ENCODE data around the gene TNFRSF11A. TPM values are rescaled to one million over a fixed set of nuclear protein-coding genes. Genes with fewer than 3 reads are reported as not detected.

Gene TNFRSF11A
- total RNA-seq, 2 experiments from 2014 or later: 1.7 TPM

- Mint-ChIP-seq H3K27me3 (no peaks in the 10 kb centered on the region), H3K9me3 (no peaks in the 10 kb centered on the region), H3K4me3 (no peak overlapping the region), H3K36me3 (ENCODE audit: low read depth) (no peaks in the 10 kb centered on the region), H3K27ac (no peak overlapping the region), H3K4me1 (ENCODE audit: low read depth) (no peaks in the 10 kb centered on the region)
- intact Hi-C loops (cut with DNase I, micrococcal nuclease): no loop called here
- no peak overlapping the region for H3K4me3 ChIP-seq (ENCODE audit: low read length)
- H3K36me3 ChIP-seq (ENCODE audit: insufficient read depth, low read length): no peaks in the 10 kb centered on the region
- DNase-seq (peak in 2 of 14 experiments; percentile 16 to 19), ATAC-seq (ENCODE audit: poor library complexity) (no peak)
- CTCF ChIA-PET: interaction anchor here (1.0 kb wide), 1 partner anchor 9 kb away, joined by 4 read pairs; no protein-coding TSS in a partner anchor
- peaks cover 4% of the 10 kb centered on the region for H3K4me1 ChIP-seq (ENCODE audit: insufficient read depth, low read length)
- TF ChIP-seq, protein P1, sequence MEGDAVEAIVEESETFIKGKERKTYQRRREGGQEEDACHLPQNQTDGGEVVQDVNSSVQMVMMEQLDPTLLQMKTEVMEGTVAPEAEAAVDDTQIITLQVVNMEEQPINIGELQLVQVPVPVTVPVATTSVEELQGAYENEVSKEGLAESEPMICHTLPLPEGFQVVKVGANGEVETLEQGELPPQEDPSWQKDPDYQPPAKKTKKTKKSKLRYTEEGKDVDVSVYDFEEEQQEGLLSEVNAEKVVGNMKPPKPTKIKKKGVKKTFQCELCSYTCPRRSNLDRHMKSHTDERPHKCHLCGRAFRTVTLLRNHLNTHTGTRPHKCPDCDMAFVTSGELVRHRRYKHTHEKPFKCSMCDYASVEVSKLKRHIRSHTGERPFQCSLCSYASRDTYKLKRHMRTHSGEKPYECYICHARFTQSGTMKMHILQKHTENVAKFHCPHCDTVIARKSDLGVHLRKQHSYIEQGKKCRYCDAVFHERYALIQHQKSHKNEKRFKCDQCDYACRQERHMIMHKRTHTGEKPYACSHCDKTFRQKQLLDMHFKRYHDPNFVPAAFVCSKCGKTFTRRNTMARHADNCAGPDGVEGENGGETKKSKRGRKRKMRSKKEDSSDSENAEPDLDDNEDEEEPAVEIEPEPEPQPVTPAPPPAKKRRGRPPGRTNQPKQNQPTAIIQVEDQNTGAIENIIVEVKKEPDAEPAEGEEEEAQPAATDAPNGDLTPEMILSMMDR (IDR thresholded peaks at IDR 0.05): no peak
- no peaks in the 10 kb centered on the region for H3K9me3 ChIP-seq (ENCODE audit: control insufficient read depth in 1 of 2, insufficient read depth in 1 of 2, low read length in 2 of 2)
- H3K27ac ChIP-seq (ENCODE audit: low read depth in 1 of 2, low read length in 2 of 2): no peak overlapping the region
- POLR2A ChIA-PET: interaction anchor here (0.8 kb wide), 1 partner anchor 21 kb away, joined by 3 read pairs; no protein-coding TSS in a partner anchor
- no peaks in the 10 kb centered on the region for H3K27me3 ChIP-seq (ENCODE audit: control insufficient read depth in 1 of 2, insufficient read depth in 2 of 2, low read length in 2 of 2)
These were observed 74.2 kb downstream of the TNFRSF11A start for GRCh38 chr18:62399276-62399675.

DNA sequence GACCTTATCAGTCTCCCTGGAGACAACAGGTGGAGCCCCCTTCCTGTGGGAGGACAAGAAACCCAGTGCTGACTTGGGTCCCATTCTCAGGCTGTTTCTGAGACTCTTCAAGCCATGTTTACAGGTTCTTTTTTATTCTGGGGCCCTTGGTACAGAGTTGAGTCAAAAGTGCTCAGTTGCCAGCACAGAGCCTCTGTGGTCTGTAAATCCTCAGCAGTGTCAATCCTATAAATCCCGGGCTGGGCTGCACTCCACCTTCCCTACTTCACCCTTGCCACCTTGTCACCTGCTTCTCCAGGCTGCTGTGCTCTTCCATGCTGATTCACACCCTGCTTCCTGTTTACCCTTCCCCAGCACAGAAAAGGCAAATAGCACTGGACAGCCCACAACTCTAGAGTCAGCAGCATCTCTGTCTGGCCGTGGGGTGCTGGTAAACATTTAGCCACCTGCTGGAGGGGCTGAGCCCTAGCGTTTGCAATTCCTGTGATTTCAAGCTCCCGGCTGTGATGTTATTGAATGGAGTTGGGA lies 74.7 kb downstream of the TNFRSF11A start:
- Mint-ChIP-seq H3K27ac (no peak overlapping the region), H3K9me3 (no peaks in the 10 kb centered on the region), H3K27me3 (no peaks in the 10 kb centered on the region), H3K36me3 (ENCODE audit: low read depth) (no peaks in the 10 kb centered on the region), H3K4me3 (no peak overlapping the region), H3K4me1 (ENCODE audit: low read depth) (no peaks in the 10 kb centered on the region)
- H3K27ac ChIP-seq (ENCODE audit: low read depth in 1 of 2, low read length in 2 of 2): no peak overlapping the region
- CTCF ChIA-PET: no interaction called here
- DNase-seq: no peak
- H3K36me3 ChIP-seq (ENCODE audit: insufficient read depth, low read length): no peaks in the 10 kb centered on the region
- H3K9me3 ChIP-seq (ENCODE audit: control insufficient read depth in 1 of 2, insufficient read depth in 1 of 2, low read length in 2 of 2): no peaks in the 10 kb centered on the region
- no peak overlapping the region for H3K4me3 ChIP-seq (ENCODE audit: low read length)
- TF ChIP-seq, protein P1 (IDR thresholded peaks at IDR 0.05): no peak
- POLR2A ChIA-PET: no interaction called here
- H3K4me1 ChIP-seq (ENCODE audit: insufficient read depth, low read length): peaks cover 4% of the 10 kb centered on the region
- intact Hi-C loops (cut with DNase I, micrococcal nuclease): no loop called here
- no peaks in the 10 kb centered on the region for H3K27me3 ChIP-seq (ENCODE audit: control insufficient read depth in 1 of 2, insufficient read depth in 2 of 2, low read length in 2 of 2)
- no peak for ATAC-seq (ENCODE audit: poor library complexity)

DNA sequence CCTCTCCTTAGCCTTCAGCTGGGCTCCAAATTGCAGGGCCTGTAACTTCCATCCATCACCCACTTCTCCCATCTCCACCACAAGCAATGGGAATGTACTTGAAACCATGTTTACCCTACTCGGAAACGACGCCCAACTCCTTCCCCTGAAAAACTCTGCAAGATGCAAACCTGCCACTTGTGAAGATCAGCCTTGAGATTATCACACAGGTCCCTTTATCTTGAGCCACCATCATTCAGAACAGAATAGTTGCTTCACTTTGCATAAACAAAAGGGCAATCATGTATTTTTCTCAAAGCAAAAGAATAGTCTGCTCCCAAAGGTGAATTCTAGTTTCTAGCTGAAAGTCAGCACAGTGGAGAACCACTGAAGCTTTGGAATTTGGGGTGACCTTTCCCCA lies 75.8 kb downstream of the TNFRSF11A start:
- Histone ChIP-seq H3K27me3 (ENCODE audit: control insufficient read depth in 1 of 2, insufficient read depth in 2 of 2, low read length in 2 of 2) (no peaks in the 10 kb centered on the region), H3K4me1 (ENCODE audit: insufficient read depth, low read length) (peaks cover 4% of the 10 kb centered on the region), H3K4me3 (ENCODE audit: low read length) (no peak overlapping the region), H3K27ac (ENCODE audit: low read depth in 1 of 2, low read length in 2 of 2) (no peak overlapping the region), H3K9me3 (ENCODE audit: control insufficient read depth in 1 of 2, insufficient read depth in 1 of 2, low read length in 2 of 2) (no peaks in the 10 kb centered on the region), H3K36me3 (ENCODE audit: insufficient read depth, low read length) (no peaks in the 10 kb centered on the region)
- Mint-ChIP-seq H3K4me3 (no peak overlapping the region), H3K9me3 (no peaks in the 10 kb centered on the region), H3K36me3 (ENCODE audit: low read depth) (no peaks in the 10 kb centered on the region), H3K27me3 (no peaks in the 10 kb centered on the region), H3K27ac (no peak overlapping the region), H3K4me1 (ENCODE audit: low read depth) (no peaks in the 10 kb centered on the region)
- TF ChIP-seq, protein P1 (IDR thresholded peaks at IDR 0.05): no peak
- ATAC-seq (ENCODE audit: poor library complexity) (no peak), DNase-seq (no peak)
- POLR2A ChIA-PET: no interaction called here
- intact Hi-C loops (cut with DNase I, micrococcal nuclease): no loop called here
- CTCF ChIA-PET: interaction anchor here (1.5 kb wide), 1 partner anchor 25 kb away, joined by 3 read pairs; no protein-coding TSS in a partner anchor

All from CD4-positive, alpha-beta T cell (primary cell).